HG02884 (cell line): ENCODE measurements around the gene NUDT8.
A peak's percentile ranks its signal among the peaks of the same experiment; 100 is the strongest.
"Not testable (repeated sequence)": the region's sequence is repeated elsewhere in the genome, so short reads cannot be mapped to it uniquely, and the experiment has no call there.

Source experiments
- ATAC-seq: cut with Tn5 transposase; IDR thresholded peaks from one replicate; pipeline ENCODE4 v1.9.1; 2021; ENCODE audit warnings: mild to moderate bottlenecking, moderate library complexity; ENCODE audit not compliant: unreplicated experiment

NUDT8 gene

GRCh38 chr11:67596753-67597300, 32.9 kb downstream of the NUDT8 start:
- no peak for ATAC-seq

- no peak for ATAC-seq
Observed at GRCh38 chr11:67594480-67594879, 35.3 kb downstream of the NUDT8 start.

GRCh38 chr11:67593565-67593905, 36.2 kb downstream of the NUDT8 start:
- ATAC-seq: no peak

GRCh38 chr11:67592880-67593564, 36.7 kb downstream of the NUDT8 start:
- no peak for ATAC-seq

- not testable (repeated sequence) for ATAC-seq
Observed at GRCh38 chr11:67588899-67589415, 40.8 kb downstream of the NUDT8 start.

GRCh38 chr11:67588136-67588503, 41.6 kb downstream of the NUDT8 start:
- ATAC-seq: peak; percentile 5

GRCh38 chr11:67586568-67587250, 43.0 kb downstream of the NUDT8 start:
- ATAC-seq: no peak

- ATAC-seq: no peak
Observed at GRCh38 chr11:67585911-67586310, 43.8 kb downstream of the NUDT8 start.

GRCh38 chr11:67584881-67585873, 44.6 kb downstream of the NUDT8 start:
- no peak for ATAC-seq

GRCh38 chr11:67584205-67584880, 45.4 kb downstream of the NUDT8 start:
- ATAC-seq: no peak

- ATAC-seq: peak; percentile 54
Observed at GRCh38 chr11:67583247-67584204, 46.2 kb downstream of the NUDT8 start, which contains the start of gene GSTP1. TSS of gene GSTP1 (plus strand) at chr11:67583812. CDS start at chr11:67583844, 32 bp downstream.

- no peak for ATAC-seq
Observed at GRCh38 chr11:67582011-67582410, 47.7 kb downstream of the NUDT8 start.

- no peak for ATAC-seq
Observed at GRCh38 chr11:67581469-67581868, 48.3 kb downstream of the NUDT8 start.

- no peak for ATAC-seq
Observed at GRCh38 chr11:67577951-67578350, 51.8 kb downstream of the NUDT8 start.
